PC-3 (cell line): ENCODE data around the gene KBTBD4. TPM values are rescaled to one million over a fixed set of nuclear protein-coding genes. Genes with fewer than 3 reads are reported as not detected.
A peak's percentile ranks its signal among the peaks of the same experiment; 100 is the strongest.

Experiments
- ATAC-seq: fragments of 200-7000 bp; cut with Tn5 transposase; 2 replicates; pipeline ENCODE4 v1.9.1; 2020; ENCODE audit warnings: mild to moderate bottlenecking, moderate library complexity
- BruUV-seq: library from RNA; stranded (reverse); fragments of 400-500 nt; replicated peaks from 2 replicates; lab custom pipeline; 2021; lab: Mats Ljungman, UMichigan
- CTCF ChIA-PET: fragments of 300-600 bp; sonication (Branson Sonifier 250); formaldehyde crosslinking; loops from one replicate; lab custom pipeline; 2022; ENCODE audit warnings: antibody characterized with exemption; lab: Charles Lee
- POLR2A ChIA-PET: fragments of 300-600 bp; sonication (Branson Sonifier 250); formaldehyde crosslinking; loops from one replicate; lab custom pipeline; 2022; ENCODE audit warnings: antibody characterized with exemption; ENCODE audit not compliant: unreplicated experiment; lab: Charles Lee
- DNase-seq: peaks from one replicate; pipeline ENCODE4 v3.0.0-alpha.2; 2015
- H2AFZ ChIP-seq: fragments of 300-600 bp; sonication (generic); 2 replicates; pipeline ENCODE4 v1.6.0; 2016; ENCODE audit warnings: antibody characterized with exemption, low read length
- H3F3A ChIP-seq: fragments of 300-600 bp; sonication (generic); one replicate; pipeline ENCODE4 v1.6.0; 2017; ENCODE audit warnings: antibody characterized with exemption, low read length, control low read depth, mild to moderate bottlenecking; ENCODE audit not compliant: unreplicated experiment
- H3K27ac ChIP-seq: fragments of 300-600 bp; sonication (generic); 2 replicates; pipeline ENCODE4 v1.5.1; 2016; ENCODE audit warnings: mild to moderate bottlenecking, low read length
- H3K27me3 ChIP-seq: fragments of 300-600 bp; sonication (generic); 2 replicates; pipeline ENCODE4 v1.6.1; 2016; ENCODE audit warnings: low read length, mixed read lengths
- H3K36me3 ChIP-seq: fragments of 300-600 bp; sonication (generic); 2 replicates; pipeline ENCODE4 v1.6.1; 2016; ENCODE audit warnings: low read depth, mixed run types, low read length, mixed read lengths
- H3K4me1 ChIP-seq: fragments of 300-600 bp; sonication (generic); 2 replicates; pipeline ENCODE4 v1.5.1; 2016; ENCODE audit warnings: low read length; ENCODE audit not compliant: insufficient read depth
- H3K4me2 ChIP-seq: fragments of 300-600 bp; sonication (generic); 2 replicates; pipeline ENCODE4 v1.6.0; 2016; ENCODE audit warnings: low read length
- H3K4me3 ChIP-seq: fragments of 300-600 bp; sonication (generic); 2 replicates; pipeline ENCODE4 v1.5.1; 2016; ENCODE audit warnings: mild to moderate bottlenecking, low read length, mixed read lengths
- H3K79me2 ChIP-seq: fragments of 300-600 bp; sonication (generic); 2 replicates; pipeline ENCODE4 v1.6.1; 2017; ENCODE audit warnings: low read length, mixed read lengths
- H3K9ac ChIP-seq: fragments of 300-600 bp; sonication (generic); 2 replicates; pipeline ENCODE4 v1.6.0; 2016; ENCODE audit warnings: mild to moderate bottlenecking, low read length
- H3K9me2 ChIP-seq: fragments of 300-600 bp; sonication (generic); replicated peaks from 2 replicates; pipeline ENCODE4 v1.6.1; 2016; ENCODE audit warnings: mixed run types, low read length, mixed read lengths
- H3K9me3 ChIP-seq: fragments of 300-600 bp; sonication (generic); 2 replicates; pipeline ENCODE4 v1.6.1; 2016; ENCODE audit warnings: low read length, mixed read lengths
- H4K20me1 ChIP-seq: fragments of 300-600 bp; sonication (generic); 2 replicates; pipeline ENCODE4 v1.6.1; 2016; ENCODE audit warnings: low read length, mixed read lengths
- CTCF ChIP-seq: fragments of 300-600 bp; sonication (generic); conservative IDR thresholded peaks from 2 replicates; pipeline ENCODE4 v1.5.1; 2017; ENCODE audit warnings: antibody characterized with exemption, low read depth, mild to moderate bottlenecking, low read length
- EZH2 ChIP-seq: fragments of 300-600 bp; sonication (generic); IDR thresholded peaks from one replicate; pipeline ENCODE4 v1.6.1; 2017; ENCODE audit warnings: antibody characterized with exemption, mild to moderate bottlenecking, low read length; ENCODE audit not compliant: unreplicated experiment
- EZH2phosphoT487 ChIP-seq: fragments of 300-600 bp; sonication (generic); IDR thresholded peaks from 2 replicates; pipeline ENCODE4 v1.6.1; 2018; ENCODE audit warnings: mild to moderate bottlenecking, antibody characterized with exemption, low read length, borderline replicate concordance
- intact Hi-C: fragments of 100-400 bp; cut with micrococcal nuclease; formaldehyde crosslinking; loops from 2 replicates; pipeline ENCODE4 v1.9.0; 2023
- total RNA-seq: library from RNA; depleted of rRNA; stranded (reverse); fragments of >200 nt; gene quantifications from 2 replicates; pipeline ENCODE4 v1.2.3, GENCODE V29; 2014

The KBTBD4 gene
- total RNA-seq, 1 experiment from 2014 or later = 9.8 TPM

DNA sequence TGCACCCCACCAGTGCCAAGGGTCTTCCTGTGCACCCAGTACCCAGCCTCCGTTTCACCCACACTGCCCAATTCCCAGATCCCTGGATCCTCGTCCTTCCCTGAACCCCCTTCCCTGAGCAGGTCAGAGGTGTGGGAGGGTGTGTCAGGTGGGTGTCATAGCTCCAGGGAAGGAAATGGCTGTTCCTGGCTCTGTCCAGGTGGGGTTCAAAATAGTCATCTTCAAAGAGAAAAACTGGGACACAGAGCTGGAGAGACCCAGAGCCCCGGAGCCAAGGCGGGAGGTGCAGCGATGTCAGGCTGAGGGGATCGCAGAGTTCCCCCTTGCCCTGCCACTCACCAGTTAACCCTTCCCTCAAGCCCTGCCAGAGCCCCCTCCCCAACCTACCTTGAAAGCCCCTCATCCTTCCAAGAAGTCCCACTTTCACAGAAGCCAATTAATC lies 14.7 kb upstream of the KBTBD4 start:
- no peak overlapping the region for H2AFZ ChIP-seq

DNA sequence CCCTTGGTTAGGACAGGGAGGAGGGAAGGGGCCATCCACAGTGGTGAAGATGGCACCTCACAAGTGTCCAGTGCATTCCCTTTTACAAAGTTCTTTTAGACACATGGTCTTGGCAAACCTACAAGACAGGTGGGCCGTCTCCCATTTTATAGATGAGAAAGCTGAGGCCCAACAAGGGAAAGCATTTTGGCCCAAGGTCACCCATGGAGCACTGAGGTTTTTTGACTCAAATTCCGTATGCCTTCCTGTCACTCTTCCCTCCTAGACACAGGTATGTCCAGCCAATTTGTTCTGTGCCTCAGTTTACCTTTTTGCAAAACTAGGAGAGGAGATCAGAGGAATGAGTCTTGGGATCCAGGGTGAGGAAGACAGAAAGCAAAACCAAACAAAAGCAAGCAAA lies 14.2 kb upstream of the KBTBD4 start:
- POLR2A ChIA-PET = no interaction called here
- H3K79me2 ChIP-seq = no peaks in the 10 kb centered on the region
- no peak overlapping the region for H3K4me3 ChIP-seq
- no peak overlapping the region for H3K4me2 ChIP-seq
- H3F3A ChIP-seq = no peaks in the 10 kb centered on the region
- no peaks in the 10 kb centered on the region for H3K4me1 ChIP-seq
- no peaks in the 10 kb centered on the region for H3K9me3 ChIP-seq
- no peak overlapping the region for H3K9ac ChIP-seq
- peaks cover 15% of the 10 kb centered on the region for H3K27me3 ChIP-seq
- intact Hi-C loops = no loop called here
- no TSS peak for BruUV-seq
- ATAC-seq = no peak
- no peak overlapping the region for H2AFZ ChIP-seq
- H3K27ac ChIP-seq = no peak overlapping the region
- H4K20me1 ChIP-seq = no peaks in the 10 kb centered on the region
- no peak for TF ChIP-seq EZH2phosphoT487
- TF ChIP-seq CTCF = no peak
- TF ChIP-seq EZH2 = no peak
- H3K36me3 ChIP-seq = no peaks in the 10 kb centered on the region
- no peak for DNase-seq
- no peaks in the 10 kb centered on the region for H3K9me2 ChIP-seq
- CTCF ChIA-PET = no interaction called here

More for the DNA sequence above, 14.7 kb upstream of the KBTBD4 start:
- Histone ChIP-seq H3K27me3 (peaks cover 15% of the 10 kb centered on the region), H3K27ac (no peak overlapping the region), H4K20me1 (no peaks in the 10 kb centered on the region), H3K79me2 (no peaks in the 10 kb centered on the region), H3K4me2 (peak overlapping the region; percentile 60), H3K36me3 (no peaks in the 10 kb centered on the region), H3K4me1 (no peaks in the 10 kb centered on the region), H3K9ac (no peak overlapping the region), H3K4me3 (no peak overlapping the region), H3F3A (no peaks in the 10 kb centered on the region), H3K9me2 (no peaks in the 10 kb centered on the region), H3K9me3 (no peaks in the 10 kb centered on the region)
- TF ChIP-seq CTCF (no peak), EZH2 (no peak), EZH2phosphoT487 (no peak)
- DNase-seq (no peak), ATAC-seq (no peak)
- ChIA-PET POLR2A (no interaction called here), CTCF (no interaction called here)
- intact Hi-C loops = no loop called here
- no TSS peak for BruUV-seq

- TF ChIP-seq EZH2 (no peak), EZH2phosphoT487 (no peak), CTCF (no peak)
- H3K4me2 ChIP-seq = no peak overlapping the region
- H3K79me2 ChIP-seq = no peaks in the 10 kb centered on the region
- DNase-seq (no peak), ATAC-seq (no peak)
- H3K27me3 ChIP-seq = peaks cover 15% of the 10 kb centered on the region
- ChIA-PET POLR2A (no interaction called here), CTCF (no interaction called here)
- H3K4me1 ChIP-seq = no peaks in the 10 kb centered on the region
- H3K9me3 ChIP-seq = no peaks in the 10 kb centered on the region
- no peaks in the 10 kb centered on the region for H4K20me1 ChIP-seq
- no peak overlapping the region for H3K27ac ChIP-seq
- no peak overlapping the region for H3K4me3 ChIP-seq
- intact Hi-C loops = no loop called here
- no peaks in the 10 kb centered on the region for H3K36me3 ChIP-seq
- H3K9ac ChIP-seq = no peak overlapping the region
- H3F3A ChIP-seq = no peaks in the 10 kb centered on the region
- no peak overlapping the region for H2AFZ ChIP-seq
- no peaks in the 10 kb centered on the region for H3K9me2 ChIP-seq
- no TSS peak for BruUV-seq
Measured at GRCh38 chr11:47592251-47592650, 13.5 kb upstream of the KBTBD4 start.
